Measurements from ENCODE around the gene DENND2A.

GRCh38 chr7:140679186-140679585 is 38.6 kb upstream of the DENND2A start:
- TF ChIP-seq CTCF (conservative IDR thresholded peaks at IDR 0.05 in 1 of 2, IDR thresholded peaks at IDR 0.05 in 1 of 2; ENCODE audit: low read depth in 1 of 2, low read length in 2 of 2) (no peak), EZH2 (IDR thresholded peaks at IDR 0.05; ENCODE audit: low read length, missing control alignments) (no peak)

All from fibroblast of lung (primary cell).